Body of pancreas (tissue), 4 donors: Measurements from ENCODE around the gene PLEKHA7. TPM values are rescaled to one million over a fixed set of nuclear protein-coding genes. Genes with fewer than 3 reads are reported as not detected.
A peak's percentile ranks its signal among the peaks of the same experiment; 100 is the strongest.

Experiments used
- ATAC-seq: fragments of 150-250 bp; one replicate; pipeline ENCODE4 v1.9.1; 2016
- DNase-seq, 4 donors: peaks; one replicate each; pipeline ENCODE4 v3.0.0-alpha.2; 2019
- H3K27ac ChIP-seq, 4 donors: fragments of 200-600 bp; sonication (generic); 1 replicate in 3 of 4; 2 replicates in 1 of 4; pipeline versions ENCODE4 v1.5.1 to v1.6.1; 2016 to 2019; ENCODE audit warnings: mild to moderate bottlenecking in 1 of 4, mixed read lengths in 1 of 4, moderate library complexity in 1 of 4
- H3K27me3 ChIP-seq, 2 donors: fragments of 200-600 bp; sonication (generic); one replicate each; pipeline ENCODE4 v1.6.0; 2016; ENCODE audit warnings: mild to moderate bottlenecking in 1 of 2
- H3K36me3 ChIP-seq, 2 donors: fragments of 200-600 bp; sonication (generic); replicated peaks in 1 of 2; 2 replicates each; pipeline ENCODE4 v1.5.1; 2016; ENCODE audit warnings: low read depth in 2 of 2; ENCODE audit not compliant: insufficient read depth in 1 of 2
- H3K4me1 ChIP-seq: fragments of 200-600 bp; sonication (generic); one replicate; pipeline ENCODE4 v1.6.0; 2016
- H3K4me3 ChIP-seq, 2 donors: fragments of 200-600 bp; sonication (generic); 1 replicate in 1 of 2; 2 replicates in 1 of 2; pipeline ENCODE4 v1.5.1; 2016 to 2019
- H3K9me3 ChIP-seq, 3 donors: fragments of 200-600 bp; sonication (generic); 1 replicate in 2 of 3; 2 replicates in 1 of 3; pipeline ENCODE4 v1.5.1; 2016
- CTCF ChIP-seq, 7 experiments: fragments of 450-650 bp in 4 of 7; fragments of 200-600 bp in 3 of 7; sonication (generic) in 3 of 7; IDR thresholded peaks; one replicate each; pipeline ENCODE4 v1.5.1; 2016 to 2019; ENCODE audit warnings: antibody characterized with exemption in 7 of 7
- POLR2A ChIP-seq, 3 donors: fragments of 450-650 bp; IDR thresholded peaks; one replicate each; pipeline ENCODE4 v1.6.1; 2016; ENCODE audit warnings: antibody characterized with exemption in 3 of 3, mild to moderate bottlenecking in 2 of 3
- WGBS, 2 donors: methylation state at CpG; one replicate each; pipeline ENCODE4 v1.1.5; 2017; 5-methylcytosine and 5-hydroxymethylcytosine counted together
- intact Hi-C: fragments of 100-400 bp; cut with DNase I; formaldehyde crosslinking; loops from one replicate; pipeline ENCODE4 v1.15.1; 2023
- total RNA-seq, 2 donors: library from RNA; depleted of rRNA; stranded (reverse); fragments of >200 nt; gene quantifications; one replicate each; pipeline ENCODE4 v1.1.0, GENCODE V29; 2016

Gene PLEKHA7
- total RNA-seq, 2 donors from 2014 or later = 30.4 to 34.6 TPM

GRCh38 chr11:16792426-16792825 lies 221.8 kb downstream of the PLEKHA7 start:
- intact Hi-C loops = no loop called here
- Histone ChIP-seq H3K27ac (peak overlapping the region in 1 of 4 donors; percentile 61), H3K4me3 (no peak overlapping the region), H3K36me3 (peaks cover 0 to 5% of the 10 kb centered on the region in 2 donors), H3K4me1 (peaks cover 3% of the 10 kb centered on the region), H3K27me3 (no peaks in the 10 kb centered on the region), H3K9me3 (no peaks in the 10 kb centered on the region)
- no peak for DNase-seq
- no peak for ATAC-seq
- TF ChIP-seq CTCF (IDR thresholded peaks at IDR 0.05) = no peak
- no peak for TF ChIP-seq POLR2A (IDR thresholded peaks at IDR 0.05)

- H3K36me3 ChIP-seq = peaks cover 0 to 5% of the 10 kb centered on the region in 2 donors
- 68 to 82% methylated on average over 11 to 13 of the region's 13 CpGs for WGBS, 2 donors
Measured at GRCh38 chr11:16791191-16791961, 222.8 kb downstream of the PLEKHA7 start.

GRCh38 chr11:16790486-16791190 lies 223.6 kb downstream of the PLEKHA7 start:
- H3K4me1 ChIP-seq = peaks cover 8% of the 10 kb centered on the region
- no peaks in the 10 kb centered on the region for H3K27me3 ChIP-seq
- H3K27ac ChIP-seq = peak overlapping the region in 1 of 4 donors; percentile 61
- H3K4me3 ChIP-seq = no peak overlapping the region
- H3K9me3 ChIP-seq = no peaks in the 10 kb centered on the region
- intact Hi-C loops = no loop called here
- no peak for DNase-seq
- ATAC-seq = no peak
- H3K36me3 ChIP-seq = peaks cover 0 to 5% of the 10 kb centered on the region in 2 donors
- no peak for TF ChIP-seq POLR2A (IDR thresholded peaks at IDR 0.05)
- no peak for TF ChIP-seq CTCF (IDR thresholded peaks at IDR 0.05)
- WGBS, 2 donors = 82 to 93% methylated on average over 3 to 16 of the region's 16 CpGs

More at GRCh38 chr11:16791191-16791961, 222.8 kb downstream of the PLEKHA7 start:
- no peak for TF ChIP-seq CTCF (IDR thresholded peaks at IDR 0.05)
- TF ChIP-seq POLR2A (IDR thresholded peaks at IDR 0.05) = no peak
- DNase-seq = peak in 1 of 4 donors; percentile 67
- Histone ChIP-seq H3K9me3 (no peaks in the 10 kb centered on the region), H3K4me3 (no peak overlapping the region), H3K27me3 (no peaks in the 10 kb centered on the region), H3K4me1 (peaks cover 3% of the 10 kb centered on the region), H3K27ac (peak overlapping the region in 2 of 4 donors; percentile 7 to 61)
- peak; percentile 54 for ATAC-seq
- intact Hi-C loops = no loop called here

- no peak for TF ChIP-seq POLR2A (IDR thresholded peaks at IDR 0.05)
- TF ChIP-seq CTCF (IDR thresholded peaks at IDR 0.05) = no peak
- intact Hi-C loops = no loop called here
- ATAC-seq = no peak
- Histone ChIP-seq H3K4me1 (peaks cover 9% of the 10 kb centered on the region), H3K27ac (no peak overlapping the region), H3K36me3 (peaks cover 0 to 5% of the 10 kb centered on the region in 2 donors), H3K9me3 (no peaks in the 10 kb centered on the region), H3K27me3 (no peaks in the 10 kb centered on the region), H3K4me3 (no peak overlapping the region)
- DNase-seq = no peak
- 74 to 76% methylated on average over 6 to 10 of the region's 10 CpGs for WGBS, 2 donors
Measured at GRCh38 chr11:16789560-16790485, 224.4 kb downstream of the PLEKHA7 start.
